HepG2 (cell line): ENCODE measurements around the gene FOXL3. TPM values are rescaled to one million over a fixed set of nuclear protein-coding genes. Genes with fewer than 3 reads are reported as not detected.

ENCODE experiments used
- ATAC-seq: fragments of 200-7000 bp; cut with Tn5 transposase; 3 replicates; pipeline ENCODE4 v1.9.1; 2020; ENCODE audit warnings: mild to moderate bottlenecking, moderate library complexity
- BruUV-seq: library from RNA; stranded (reverse); fragments of 400-500 nt; replicated peaks from 2 replicates; lab custom pipeline; 2021; lab: Mats Ljungman, UMichigan
- CTCF ChIA-PET: fragments of 300-600 bp; formaldehyde crosslinking; extraction: SDS; loops from one replicate; lab custom pipeline; 2021; ENCODE audit warnings: low total read pairs, inconsistent platforms, low intra/inter-chr PET ratio; lab: Yijun Ruan, JAX
- POLR2A ChIA-PET: fragments of 350-600 bp; sonication (Branson Sonifier 250); formaldehyde crosslinking; loops from one replicate; lab custom pipeline; 2020; ENCODE audit warnings: antibody characterized with exemption, inconsistent platforms; lab: Yijun Ruan, JAX
- DNase-seq: peaks from one replicate; pipeline ENCODE4 v3.0.0-alpha.2; 2015; ENCODE audit warnings: low spot score
- FAIRE-seq: peaks from 3 replicates; lab custom pipeline; 2011; peaks lifted over from hg19 to GRCh38; lab: Jason Lieb, UNC
- H2AFZ ChIP-seq: one replicate; pipeline ENCODE4 v1.6.1; 2011; ENCODE audit warnings: low read length, inconsistent platforms
- H3K27ac ChIP-seq: fragments of 300-600 bp; 3 replicates; pipeline ENCODE4 v1.8.0; 2011; ENCODE audit warnings: mixed run types, mild to moderate bottlenecking, mixed read lengths, low read length, inconsistent platforms; ENCODE audit not compliant: insufficient read depth; ENCODE audit errors: extremely low read length
- H3K27me3 ChIP-seq, 2 experiments: fragments of 200-600 bp in 1 of 2; 2 replicates in 1 of 2; 3 replicates in 1 of 2; pipeline versions ENCODE4 v1.6.0 to v1.8.0; 2011; ENCODE audit warnings: low read length in 2 of 2, mild to moderate bottlenecking in 2 of 2, moderate library complexity in 2 of 2, inconsistent platforms in 1 of 2; ENCODE audit not compliant: insufficient read depth in 2 of 2, control insufficient read depth in 1 of 2
- H3K36me3 ChIP-seq, 2 experiments: fragments of 200-600 bp in 1 of 2; replicated peaks in 1 of 2; 2 replicates in 1 of 2; 3 replicates in 1 of 2; pipeline versions ENCODE4 v1.5.1 to v1.8.0; 2011; ENCODE audit warnings: low read length in 2 of 2, inconsistent platforms in 1 of 2; ENCODE audit not compliant: insufficient read depth in 2 of 2, control insufficient read depth in 1 of 2
- H3K4me1 ChIP-seq: 2 replicates; pipeline ENCODE4 v1.5.1; 2012; ENCODE audit warnings: low read length, inconsistent platforms; ENCODE audit not compliant: insufficient read depth
- H3K4me2 ChIP-seq: 2 replicates; pipeline ENCODE4 v1.6.0; 2011; ENCODE audit warnings: low read depth, low read length, inconsistent platforms
- H3K4me3 ChIP-seq, 3 experiments: fragments of 200-600 bp in 1 of 3; sonication (generic), shearing (Covaris generic) in 1 of 3; replicated peaks in 1 of 3; 2 replicates each; pipeline ENCODE4 v1.5.1; 2011 to 2016; ENCODE audit warnings: low read length in 3 of 3, inconsistent platforms in 2 of 3, low read depth in 2 of 3, mild to moderate bottlenecking in 2 of 3, control low read depth in 1 of 3, mixed read lengths in 1 of 3; ENCODE audit not compliant: insufficient read depth in 1 of 3
- H3K79me2 ChIP-seq: one replicate; pipeline ENCODE4 v1.6.1; 2011; ENCODE audit warnings: low read length, inconsistent platforms; ENCODE audit not compliant: insufficient read depth
- H3K9ac ChIP-seq: 2 replicates; pipeline ENCODE4 v1.6.0; 2011; ENCODE audit warnings: mild to moderate bottlenecking, low read depth, low read length, inconsistent platforms; ENCODE audit not compliant: insufficient read depth
- H3K9me3 ChIP-seq: 2 replicates; pipeline ENCODE4 v1.5.1; 2012; ENCODE audit warnings: mild to moderate bottlenecking, low read length
- H4K20me1 ChIP-seq: 2 replicates; pipeline ENCODE4 v1.6.0; 2011; ENCODE audit warnings: inconsistent platforms, mild to moderate bottlenecking, low read length, moderate library complexity; ENCODE audit not compliant: insufficient read depth
- BCL6 ChIP-seq: IDR thresholded peaks from 2 replicates; pipeline ENCODE4 v1.6.1; 2016; ENCODE audit warnings: missing genetic modification reagents, missing compliant biosample characterization
- BHLHE40 ChIP-seq: IDR thresholded peaks from 2 replicates; pipeline ENCODE4 v1.6.1; 2011; ENCODE audit warnings: low read length, improper control_type of control experiment
- EHMT2 ChIP-seq: fragments of 200-600 bp; sonication (generic); IDR thresholded peaks from 2 replicates; pipeline ENCODE4 v1.7.0; 2017; ENCODE audit warnings: antibody characterized with exemption, low read depth, low read length, borderline replicate concordance
- HMGA1 ChIP-seq: sonication (generic); formaldehyde crosslinking; conservative IDR thresholded peaks from 2 replicates; pipeline ENCODE4 v1.4.0; 2020; ENCODE audit warnings: missing genetic modification reagents
- JUN ChIP-seq: sonication (generic); formaldehyde crosslinking; IDR thresholded peaks from 2 replicates; pipeline ENCODE4 v1.4.0; 2020; ENCODE audit warnings: mild to moderate bottlenecking, missing genetic modification reagents
- KAT7 ChIP-seq: IDR thresholded peaks from 2 replicates; pipeline ENCODE4 v1.6.1; 2018; ENCODE audit warnings: borderline replicate concordance, missing compliant biosample characterization
- NFYC ChIP-seq: IDR thresholded peaks from 2 replicates; pipeline ENCODE4 v1.6.1; 2016; ENCODE audit warnings: missing genetic modification reagents, missing compliant biosample characterization
- PAF1 ChIP-seq: IDR thresholded peaks from 2 replicates; pipeline ENCODE4 v1.6.1; 2016; ENCODE audit warnings: missing genetic modification reagents, missing compliant biosample characterization
- PAWR ChIP-seq: sonication (generic); formaldehyde crosslinking; IDR thresholded peaks from 2 replicates; pipeline ENCODE4 v1.4.0; 2020; ENCODE audit warnings: missing genetic modification reagents, mild to moderate bottlenecking, borderline replicate concordance
- SNAI1 ChIP-seq: sonication (generic); formaldehyde crosslinking; IDR thresholded peaks from 2 replicates; pipeline ENCODE4 v1.5.0; 2020; ENCODE audit warnings: mild to moderate bottlenecking, missing genetic modification reagents, borderline replicate concordance
- SP2 ChIP-seq: sonication (generic); formaldehyde crosslinking; IDR thresholded peaks from 2 replicates; pipeline ENCODE4 v1.5.1; 2020; ENCODE audit warnings: mild to moderate bottlenecking, missing genetic modification reagents
- ZNF121 ChIP-seq: sonication (generic); formaldehyde crosslinking; IDR thresholded peaks from 2 replicates; pipeline ENCODE4 v1.5.0; 2020; ENCODE audit warnings: mild to moderate bottlenecking, missing genetic modification reagents
- ZNF530 ChIP-seq: sonication (generic); formaldehyde crosslinking; IDR thresholded peaks from 2 replicates; pipeline ENCODE4 v1.5.0; 2020; ENCODE audit warnings: low read depth, mild to moderate bottlenecking, missing genetic modification reagents
- ZNF670 ChIP-seq: sonication (generic); formaldehyde crosslinking; IDR thresholded peaks from 2 replicates; pipeline ENCODE4 v1.8.0; 2022; ENCODE audit warnings: mild to moderate bottlenecking, missing genetic modification reagents, borderline replicate concordance
- ZNF766 ChIP-seq: sonication (generic); formaldehyde crosslinking; IDR thresholded peaks from 2 replicates; pipeline ENCODE4 v1.5.0; 2020; ENCODE audit warnings: missing genetic modification reagents, borderline replicate concordance
- WGBS: methylation state at CpG from one replicate; pipeline ENCODE4 v1.1.6; 2017; ENCODE audit warnings: low lambda C conversion rate; 5-methylcytosine and 5-hydroxymethylcytosine counted together
- in situ Hi-C: cut with HindIII; loops from 2 replicates; pipeline ENCODE4 v1.10.0; 2017; ENCODE audit warnings: low pct_unique_long_range_greater_than_20kb; ENCODE audit not compliant: extremely low pct_ligation_motif_present
- intact Hi-C: fragments of 100-400 bp; cut with micrococcal nuclease; formaldehyde crosslinking; loops from one replicate; pipeline ENCODE4 v1.10.0; 2022; ENCODE audit not compliant: unreplicated experiment
- polyA plus RNA-seq, 8 experiments: library from polyadenylated mRNA; depleted of rRNA in 3 of 8; stranded (reverse) in 7 of 8; unstranded in 1 of 8; fragments of >200 nt; fragmentation: Illumina TruSeq in 4 of 8; extraction: Trizol in 4 of 8; gene quantifications; 2 replicates each; pipeline versions ENCODE4 v1.2.1 to v1.2.3, GENCODE V29; 2011 to 2016; ENCODE audit warnings: low read depth in 4 of 8, missing spikeins in 1 of 8, mixed read lengths in 1 of 8; ENCODE audit not compliant: insufficient read depth in 1 of 8
- total RNA-seq, 5 experiments: library from RNA; depleted of rRNA; stranded (reverse); fragments of >200 nt; fragmentation: Illumina TruSeq; extraction: Trizol; gene quantifications; 2 replicates each; pipeline ENCODE4 v1.2.3, GENCODE V29; 2016; ENCODE audit warnings: low read depth in 1 of 5
- TF ChIP-seq, protein P1 (sequence below): sonication (generic); formaldehyde crosslinking; IDR thresholded peaks from 2 replicates; pipeline ENCODE4 v1.4.0; 2020; ENCODE audit warnings: missing genetic modification reagents; ENCODE audit errors: not compliant biosample characterization
- TF ChIP-seq, protein P2 (sequence below): sonication (generic); formaldehyde crosslinking; IDR thresholded peaks from 2 replicates; pipeline ENCODE4 v1.5.0; 2020; ENCODE audit warnings: mild to moderate bottlenecking, missing genetic modification reagents

The FOXL3 gene
- total and polyA plus RNA-seq, 2 of the 13 experiments (the other 11 are each of a cell fraction or from before 2014, with no cell fraction given): not detected

GRCh38 chr7:314853-315252, 24.9 kb downstream of the FOXL3 start:
- FAIRE-seq: no peak
- 67% methylated on average over 8 of the region's 8 CpGs for whole genome bisulfite sequencing

GRCh38 chr7:315516-316265, 25.7 kb downstream of the FOXL3 start:
- CTCF ChIA-PET: no interaction called here
- peaks cover 5 to 49% of the 10 kb centered on the region in 2 experiments; a peak in 4 of 5 replicates for H3K27me3 ChIP-seq

More at GRCh38 chr7:314853-315252, 24.9 kb downstream of the FOXL3 start:
- ATAC-seq (no peak), DNase-seq (no peak)
- Histone ChIP-seq H3K9ac (no peak overlapping the region), H4K20me1 (no peaks in the 10 kb centered on the region), H3K4me3 (no peak overlapping the region), H2AFZ (no peak overlapping the region), H3K79me2 (no peaks in the 10 kb centered on the region), H3K9me3 (no peaks in the 10 kb centered on the region), H3K36me3 (no peaks in the 10 kb centered on the region), H3K27ac (no peak overlapping the region), H3K27me3 (peaks cover 5 to 45% of the 10 kb centered on the region in 2 experiments; a peak in 4 of 5 replicates), H3K4me2 (no peak overlapping the region), H3K4me1 (peaks cover 29% of the 10 kb centered on the region)
- BruUV-seq: no TSS peak
- TF ChIP-seq BCL6 (CRISPR knock-in tag) (no peak), BHLHE40 (no peak), PAF1 (CRISPR knock-in tag) (no peak), NFYC (CRISPR knock-in tag) (no peak), JUN (CRISPR knock-in tag) (no peak), ZNF121 (CRISPR knock-in tag) (no peak)
- TF ChIP-seq, protein P1, sequence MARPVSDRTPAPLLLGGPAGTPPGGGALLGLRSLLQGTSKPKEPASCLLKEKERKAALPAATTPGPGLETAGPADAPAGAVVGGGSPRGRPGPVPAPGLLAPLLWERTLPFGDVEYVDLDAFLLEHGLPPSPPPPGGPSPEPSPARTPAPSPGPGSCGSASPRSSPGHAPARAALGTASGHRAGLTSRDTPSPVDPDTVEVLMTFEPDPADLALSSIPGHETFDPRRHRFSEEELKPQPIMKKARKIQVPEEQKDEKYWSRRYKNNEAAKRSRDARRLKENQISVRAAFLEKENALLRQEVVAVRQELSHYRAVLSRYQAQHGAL (CRISPR knock-in tag): no peak
- intact Hi-C loops (no loop called here), in situ Hi-C loops (no loop called here)
- ChIA-PET CTCF (no interaction called here), POLR2A (no interaction called here)

More at GRCh38 chr7:315516-316265, 25.7 kb downstream of the FOXL3 start:
- no peak for ATAC-seq
- Histone ChIP-seq H3K27ac (no peak overlapping the region), H2AFZ (no peak overlapping the region), H3K79me2 (no peaks in the 10 kb centered on the region), H3K4me1 (peaks cover 37% of the 10 kb centered on the region), H3K4me2 (no peak overlapping the region), H4K20me1 (no peaks in the 10 kb centered on the region), H3K9ac (no peak overlapping the region), H3K36me3 (no peaks in the 10 kb centered on the region), H3K9me3 (no peaks in the 10 kb centered on the region), H3K4me3 (no peak overlapping the region)
- no peak for FAIRE-seq
- TF ChIP-seq HMGA1 (CRISPR knock-in tag) (no peak), EHMT2 (no peak), SP2 (CRISPR knock-in tag) (no peak), JUN (CRISPR knock-in tag) (no peak), ZNF530 (no peak), ZNF670 (CRISPR knock-in tag) (no peak), ZNF766 (CRISPR knock-in tag) (no peak), KAT7 (CRISPR knock-in tag) (no peak), PAWR (CRISPR knock-in tag) (no peak), SNAI1 (CRISPR knock-in tag) (no peak)
- TF ChIP-seq, protein P2, sequence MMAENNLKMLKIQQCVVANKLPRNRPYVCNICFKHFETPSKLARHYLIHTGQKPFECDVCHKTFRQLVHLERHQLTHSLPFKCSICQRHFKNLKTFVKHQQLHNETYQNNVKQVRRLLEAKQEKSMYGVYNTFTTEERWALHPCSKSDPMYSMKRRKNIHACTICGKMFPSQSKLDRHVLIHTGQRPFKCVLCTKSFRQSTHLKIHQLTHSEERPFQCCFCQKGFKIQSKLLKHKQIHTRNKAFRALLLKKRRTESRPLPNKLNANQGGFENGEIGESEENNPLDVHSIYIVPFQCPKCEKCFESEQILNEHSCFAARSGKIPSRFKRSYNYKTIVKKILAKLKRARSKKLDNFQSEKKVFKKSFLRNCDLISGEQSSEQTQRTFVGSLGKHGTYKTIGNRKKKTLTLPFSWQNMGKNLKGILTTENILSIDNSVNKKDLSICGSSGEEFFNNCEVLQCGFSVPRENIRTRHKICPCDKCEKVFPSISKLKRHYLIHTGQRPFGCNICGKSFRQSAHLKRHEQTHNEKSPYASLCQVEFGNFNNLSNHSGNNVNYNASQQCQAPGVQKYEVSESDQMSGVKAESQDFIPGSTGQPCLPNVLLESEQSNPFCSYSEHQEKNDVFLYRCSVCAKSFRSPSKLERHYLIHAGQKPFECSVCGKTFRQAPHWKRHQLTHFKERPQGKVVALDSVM (CRISPR knock-in tag): no peak
- in situ Hi-C loops (no loop called here), intact Hi-C loops (no loop called here)
- no peak for DNase-seq
- POLR2A ChIA-PET: no interaction called here
- 63% methylated on average over 16 of the region's 16 CpGs for WGBS
- BruUV-seq: no TSS peak
